ENCODE results near the gene SNAP47.

The SNAP47 gene

GRCh38 chr1:227793948-227794816 is 58.9 kb downstream of the SNAP47 start:
- DNase-seq (ENCODE audit: insufficient read length, low spot score) (peak; percentile 68), FAIRE-seq (peak; percentile 78)

DNA sequence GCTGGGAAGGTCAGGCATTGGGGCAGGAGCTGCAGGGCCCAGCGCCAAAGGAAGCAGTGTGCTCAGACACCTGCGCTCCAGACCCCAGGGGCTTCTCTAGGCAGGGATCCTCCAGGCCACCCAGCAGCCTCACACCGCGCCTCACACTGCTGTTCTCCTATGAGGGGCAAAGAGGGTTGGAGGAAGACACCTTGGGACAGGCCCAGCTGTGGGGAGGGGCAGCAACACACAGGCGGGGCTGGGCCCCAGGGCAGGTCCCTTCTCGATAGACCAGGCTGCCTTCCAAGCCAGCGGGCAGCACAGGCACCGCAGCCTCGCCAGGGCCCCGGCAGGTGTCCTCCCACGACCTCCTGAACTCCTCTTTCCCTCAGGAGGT is 59.6 kb downstream of the SNAP47 start:
- no peak for DNase-seq (ENCODE audit: insufficient read length, low spot score)
- no peak for FAIRE-seq

DNA sequence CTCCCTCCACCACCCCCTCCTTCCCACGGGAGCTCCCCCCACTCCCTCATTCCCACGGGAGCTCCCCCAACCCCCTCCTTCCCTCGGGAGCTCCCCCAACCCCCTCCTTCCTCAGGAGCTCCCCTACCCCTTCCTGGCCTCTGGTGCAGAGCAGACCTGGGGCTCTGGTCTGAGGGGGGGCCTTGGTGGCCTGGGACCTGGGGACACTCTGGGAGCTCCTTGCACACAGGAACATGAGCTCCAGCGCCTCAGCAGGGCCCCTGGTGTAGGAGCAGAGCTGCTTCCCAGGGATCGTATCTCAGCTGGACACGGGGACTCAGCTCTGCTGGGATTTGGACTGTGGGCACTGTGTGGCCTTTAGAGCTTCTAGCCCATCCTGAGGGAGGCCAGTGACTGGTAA is 60.5 kb downstream of the SNAP47 start:
- FAIRE-seq (no peak), DNase-seq (ENCODE audit: insufficient read length, low spot score) (no peak)

DNA sequence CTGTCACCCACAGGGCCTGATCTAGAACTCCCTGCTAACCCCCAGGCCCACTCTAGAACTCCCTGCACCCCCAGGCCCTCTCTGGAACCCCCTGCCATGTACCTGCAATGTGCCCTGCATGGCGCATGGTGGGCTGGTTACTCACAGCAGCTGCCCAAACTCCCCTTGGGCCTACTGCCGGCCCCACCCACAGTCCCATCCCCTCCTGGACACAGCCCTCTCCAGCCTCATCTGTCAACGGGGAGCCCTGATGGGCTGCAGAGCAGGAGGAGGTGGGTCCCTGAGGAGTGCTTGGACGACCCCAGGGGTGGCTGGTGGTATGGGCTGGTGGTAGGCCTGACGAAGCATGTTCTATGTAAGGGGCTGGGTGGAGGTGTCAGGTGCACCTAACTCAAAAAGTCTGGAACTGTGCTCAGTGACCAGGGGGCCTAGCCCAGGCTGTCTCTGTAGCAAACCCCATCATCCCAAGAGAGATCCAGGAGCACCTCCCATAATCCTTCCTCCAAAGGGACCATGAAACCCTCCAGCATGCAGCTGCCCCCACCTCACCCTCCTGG is 61.2 kb downstream of the SNAP47 start:
- DNase-seq (ENCODE audit: insufficient read length, low spot score) (no peak), FAIRE-seq (no peak)

- DNase-seq (ENCODE audit: insufficient read length, low spot score) (no peak), FAIRE-seq (no peak)
Measured at GRCh38 chr1:227797144-227797543, 61.9 kb downstream of the SNAP47 start.

GRCh38 chr1:227797625-227798024 is 62.4 kb downstream of the SNAP47 start:
- FAIRE-seq = no peak
- no peak for DNase-seq (ENCODE audit: insufficient read length, low spot score)

GRCh38 chr1:227798078-227798802 is 63.0 kb downstream of the SNAP47 start:
- DNase-seq (ENCODE audit: insufficient read length, low spot score) = no peak

DNA sequence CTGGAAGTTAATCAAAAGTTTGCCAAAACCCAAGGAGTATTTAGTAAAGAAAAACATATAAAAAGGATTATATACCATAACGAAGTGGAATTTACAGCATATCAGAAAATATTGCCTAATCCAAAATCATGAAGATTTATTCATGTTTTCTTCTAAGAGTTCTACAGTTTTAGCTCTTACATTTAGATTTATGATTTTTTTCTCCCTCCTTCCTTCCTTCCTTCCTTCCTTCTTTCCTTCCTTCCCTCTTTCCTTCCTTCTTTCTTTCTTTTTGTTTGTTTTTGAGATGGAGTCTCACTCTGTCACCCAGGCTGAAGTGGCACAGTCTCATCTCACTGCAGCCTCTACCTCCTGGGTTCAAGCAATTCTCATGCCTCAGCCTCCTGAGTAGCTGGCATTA is 64.5 kb downstream of the SNAP47 start:
- DNase-seq (ENCODE audit: insufficient read length, low spot score) = no peak

More at GRCh38 chr1:227798078-227798802, 63.0 kb downstream of the SNAP47 start:
- no peak for FAIRE-seq

DNA sequence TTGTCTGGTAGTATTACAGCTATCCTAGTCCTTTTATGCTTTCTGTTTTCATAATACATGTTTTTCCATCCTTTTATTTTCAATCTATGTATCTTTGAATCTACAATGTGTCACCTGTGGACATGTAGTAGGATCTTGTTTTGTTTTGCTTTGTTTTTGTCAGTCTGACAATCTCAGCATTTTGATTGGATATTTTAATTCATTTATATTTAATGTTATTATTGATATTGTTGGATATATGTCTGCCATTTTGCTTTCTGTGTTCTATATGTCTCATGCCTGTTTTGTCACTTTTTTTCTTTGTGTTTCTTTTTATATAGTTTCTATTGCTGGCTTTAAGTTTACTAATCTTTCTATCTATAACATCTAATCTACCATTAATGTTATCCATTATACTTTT is 68.7 kb downstream of the SNAP47 start:
- FAIRE-seq (no peak), DNase-seq (ENCODE audit: insufficient read length, low spot score) (no peak)

More for the DNA sequence above, 64.5 kb downstream of the SNAP47 start:
- FAIRE-seq = no peak

- peak; percentile 80 for FAIRE-seq
- no peak for DNase-seq (ENCODE audit: insufficient read length, low spot score)
Measured at GRCh38 chr1:227805606-227806197, 70.5 kb downstream of the SNAP47 start.

DNA sequence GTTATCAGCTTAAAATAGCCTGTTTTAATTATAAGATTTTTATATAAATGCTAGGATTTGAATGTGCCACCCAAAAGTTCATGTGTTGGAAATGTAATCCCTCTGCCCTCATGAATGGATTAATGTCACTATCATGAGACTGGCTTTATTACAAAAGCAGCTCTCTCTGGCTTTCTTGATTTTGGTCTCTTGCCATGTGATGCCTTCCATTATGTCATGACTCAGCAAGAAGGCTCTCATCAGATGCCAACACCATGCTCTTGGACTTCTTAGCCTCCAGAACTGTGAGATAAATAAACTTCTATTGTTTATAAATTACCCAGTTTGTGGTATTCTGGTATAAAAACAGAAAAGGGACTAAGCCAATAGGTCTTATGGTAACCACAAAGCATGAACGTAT is 73.3 kb downstream of the SNAP47 start:
- FAIRE-seq (no peak), DNase-seq (ENCODE audit: insufficient read length, low spot score) (no peak)

DNA sequence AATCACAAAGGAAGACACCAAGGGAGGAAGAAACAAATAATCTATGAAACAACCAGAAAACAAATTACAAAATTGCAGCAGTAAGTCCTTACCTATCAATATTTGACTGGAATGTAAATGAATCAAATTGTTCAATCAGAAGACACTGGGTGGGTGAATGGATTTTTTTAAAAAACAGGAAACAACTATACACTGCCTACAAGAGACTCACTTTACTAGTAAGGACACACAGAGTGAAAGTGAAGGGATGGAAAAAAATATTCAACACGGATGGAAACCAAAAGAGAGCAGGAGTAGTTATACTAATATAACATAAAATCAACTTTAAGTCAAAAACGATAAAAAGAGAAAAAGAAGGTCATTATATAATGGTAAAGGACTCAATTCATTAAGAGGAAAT is 73.8 kb downstream of the SNAP47 start:
- FAIRE-seq (no peak), DNase-seq (ENCODE audit: insufficient read length, low spot score) (no peak)

DNA sequence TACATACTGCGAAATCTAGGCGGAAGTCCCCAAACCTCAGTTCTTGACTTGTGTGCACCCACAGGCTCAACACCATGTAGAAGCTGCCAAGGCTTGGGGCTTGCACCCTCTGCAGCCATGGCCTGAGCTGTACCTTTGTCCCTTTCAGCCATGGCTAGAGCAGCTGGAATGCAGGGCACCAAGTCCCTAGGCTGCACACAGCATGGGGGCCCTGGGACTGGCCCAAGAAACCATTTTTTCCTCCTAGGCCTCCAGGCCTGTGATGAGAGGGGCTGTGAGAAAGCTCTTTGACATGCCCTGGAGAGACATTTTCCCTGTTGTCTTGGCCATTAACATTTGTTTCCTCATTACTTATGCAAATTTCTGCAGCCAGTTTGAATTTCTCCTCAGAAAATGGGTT is 78.7 kb downstream of the SNAP47 start:
- no peak for FAIRE-seq
- no peak for DNase-seq (ENCODE audit: insufficient read length, low spot score)

DNA sequence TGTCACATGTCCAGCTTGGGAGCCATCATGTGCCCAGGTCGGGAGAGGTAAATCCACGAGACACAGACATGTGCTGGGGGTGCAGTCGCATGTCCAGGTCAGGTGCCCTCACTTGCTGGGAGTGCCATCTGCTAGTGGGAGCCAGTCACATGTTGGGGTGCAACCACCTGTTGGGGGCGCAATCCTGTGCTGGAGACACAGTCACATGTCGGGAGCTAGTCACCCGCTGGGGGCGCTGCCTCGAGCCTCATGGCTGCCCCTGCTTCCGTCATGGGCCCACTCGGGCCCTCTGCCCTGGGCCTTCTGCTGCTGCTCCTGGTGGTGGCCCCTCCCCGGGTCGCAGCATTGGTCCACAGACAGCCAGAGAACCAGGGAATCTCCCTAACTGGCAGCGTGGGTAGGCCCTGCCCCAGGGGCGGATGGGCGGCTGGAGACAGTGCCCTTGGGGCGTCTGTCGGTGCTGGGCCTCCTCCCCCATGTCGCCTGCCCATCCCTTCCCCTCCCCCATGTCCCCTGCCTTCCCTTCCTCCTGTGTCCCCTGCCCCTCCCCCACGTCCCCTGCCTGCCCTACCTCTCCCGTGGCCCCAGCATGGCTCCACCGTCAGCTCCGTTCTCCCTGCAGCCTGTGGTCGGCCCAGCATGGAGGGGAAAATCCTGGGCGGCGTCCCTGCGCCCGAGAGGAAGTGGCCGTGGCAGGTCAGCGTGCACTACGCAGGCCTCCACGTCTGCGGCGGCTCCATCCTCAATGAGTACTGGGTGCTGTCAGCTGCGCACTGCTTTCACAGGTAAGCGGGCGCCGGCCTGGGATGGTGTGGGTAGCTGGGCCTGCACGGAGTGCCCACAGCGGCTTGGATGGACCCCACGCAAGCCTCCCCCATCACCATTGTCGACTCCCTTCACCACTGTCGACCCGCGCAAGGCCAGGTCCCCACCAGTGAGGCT is 80.5 kb downstream of the SNAP47 start, which contains the start of gene PRSS38:
Gene PRSS38, plus strand, starts transcription at position 208 of the 942 bp plus-strand sequence. Its CDS starts 42 bp downstream, at position 250.
- no peak for FAIRE-seq

GRCh38 chr1:227816750-227817446 is 81.7 kb downstream of the SNAP47 start:
- FAIRE-seq (no peak), DNase-seq (ENCODE audit: insufficient read length, low spot score) (no peak)

More for the DNA sequence above, 80.5 kb downstream of the SNAP47 start, which contains the start of gene PRSS38:
- no peak for DNase-seq (ENCODE audit: insufficient read length, low spot score)

DNA sequence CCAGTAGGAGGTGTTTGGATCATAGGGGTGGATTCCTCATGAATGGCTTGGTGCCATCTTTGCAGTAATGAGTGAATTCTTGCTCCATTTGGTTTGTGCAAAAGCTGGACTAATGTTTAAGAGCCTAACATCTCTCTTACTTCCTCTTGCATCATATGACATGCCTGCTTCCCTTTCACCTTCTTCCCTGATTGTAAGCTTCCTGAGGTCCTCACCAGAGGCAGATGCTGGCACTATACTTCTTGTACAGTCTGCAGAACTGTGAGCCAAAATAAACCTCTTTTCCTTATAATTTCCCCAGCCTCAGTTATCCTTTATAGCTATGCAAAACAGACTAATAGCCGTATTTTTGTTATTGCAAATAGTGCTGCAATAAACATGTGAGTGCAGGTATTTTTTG is 88.3 kb downstream of the SNAP47 start:
- no peak for DNase-seq (ENCODE audit: insufficient read length, low spot score)
- no peak for FAIRE-seq

- DNase-seq (ENCODE audit: insufficient read length, low spot score) (no peak), FAIRE-seq (no peak)
Measured at GRCh38 chr1:227824204-227824603, 89.0 kb downstream of the SNAP47 start.

DNA sequence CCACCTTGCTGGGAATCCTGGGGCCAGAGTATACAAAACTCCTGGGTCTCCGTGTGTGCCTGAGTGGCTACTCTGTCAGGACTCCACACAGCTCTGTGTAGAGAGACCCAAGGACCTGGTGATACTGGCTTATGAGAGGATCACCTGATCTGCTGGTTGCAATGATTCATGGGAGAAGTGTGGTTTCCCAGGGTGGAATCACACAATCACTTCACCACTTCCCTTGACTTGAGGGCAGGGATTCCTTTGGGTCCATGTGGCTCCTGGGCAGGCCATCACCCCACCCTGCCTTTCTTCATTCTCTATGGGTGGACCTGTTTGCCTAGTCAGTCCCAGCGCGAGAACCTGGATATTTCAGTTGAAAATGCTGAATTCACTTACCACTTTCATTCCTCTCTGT is 93.6 kb downstream of the SNAP47 start:
- FAIRE-seq = no peak
- no peak for DNase-seq (ENCODE audit: insufficient read length, low spot score)

Measured in HTR-8/SVneo (cell line).